Measurements from ENCODE around the gene PRKN.

Gene PRKN

DNA sequence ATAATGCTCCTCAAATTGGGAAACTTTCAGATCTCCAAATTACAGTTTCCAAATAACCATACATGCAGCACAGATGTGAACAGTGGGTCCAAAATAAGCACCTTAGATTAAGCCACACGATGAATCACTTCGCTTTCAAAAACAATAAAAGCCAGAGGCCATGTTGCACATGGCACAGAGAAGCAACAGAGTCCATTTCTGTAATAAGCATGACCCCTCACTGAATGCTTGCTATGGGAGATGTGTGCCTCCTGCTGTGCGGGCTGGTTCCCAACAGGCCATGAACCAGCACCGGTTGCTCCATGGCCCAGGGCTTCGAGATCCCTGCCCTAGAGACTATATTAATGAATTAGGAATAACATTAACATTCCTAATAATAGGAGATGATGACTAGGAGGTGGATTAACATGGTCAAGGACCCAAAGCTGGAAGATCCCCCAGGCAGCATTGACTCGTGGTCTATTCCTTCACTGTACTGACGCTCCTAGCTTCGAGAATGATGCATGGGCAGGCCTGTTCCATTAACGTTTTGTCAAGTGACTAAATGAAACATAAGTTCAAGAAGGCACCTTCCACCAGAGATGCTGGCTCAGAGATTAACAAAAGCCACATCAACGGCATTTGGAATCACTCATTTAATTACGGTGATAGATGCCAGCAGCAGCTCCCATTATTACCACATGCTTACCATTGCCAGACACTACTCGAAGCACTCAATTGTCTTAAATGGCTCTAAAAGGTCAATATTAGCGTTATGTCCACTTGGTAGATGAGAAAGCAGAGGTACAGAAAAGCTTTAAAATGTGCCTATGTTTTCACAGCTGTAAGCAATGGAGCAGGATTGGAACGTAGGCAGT is 983.1 kb downstream of the PRKN start:
- DNase-seq: no peak

DNA sequence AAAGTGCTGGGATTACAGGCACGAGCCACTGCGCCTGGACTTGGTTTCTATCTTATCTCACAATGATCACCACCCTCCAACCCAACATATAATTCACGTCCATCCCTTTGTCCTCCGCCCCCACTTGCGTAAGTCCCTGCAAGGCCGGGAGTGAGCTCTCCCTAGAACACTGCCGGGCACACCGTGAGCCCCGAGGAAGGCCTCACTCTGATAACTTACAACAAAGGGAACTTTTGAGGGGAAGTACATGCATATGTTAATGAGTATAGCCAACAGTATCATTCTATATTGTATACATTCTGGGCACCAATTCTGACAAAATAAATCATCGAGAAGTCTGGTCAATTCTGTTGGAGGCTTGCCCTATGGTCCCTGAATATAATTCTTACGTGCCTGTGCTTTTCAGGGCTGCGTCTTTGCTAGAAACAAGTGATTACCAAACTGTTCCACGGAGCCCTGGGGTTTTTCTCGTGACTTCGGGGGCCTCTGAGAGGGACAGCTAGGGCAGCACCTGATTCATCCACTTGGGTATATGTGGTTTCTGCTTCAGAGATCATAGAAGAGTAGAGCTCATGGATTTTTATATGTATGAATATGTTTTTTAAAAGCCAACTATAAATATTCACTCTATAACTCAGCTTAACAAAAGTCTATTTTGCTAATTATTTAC is 983.9 kb downstream of the PRKN start:
- DNase-seq: no peak

DNA sequence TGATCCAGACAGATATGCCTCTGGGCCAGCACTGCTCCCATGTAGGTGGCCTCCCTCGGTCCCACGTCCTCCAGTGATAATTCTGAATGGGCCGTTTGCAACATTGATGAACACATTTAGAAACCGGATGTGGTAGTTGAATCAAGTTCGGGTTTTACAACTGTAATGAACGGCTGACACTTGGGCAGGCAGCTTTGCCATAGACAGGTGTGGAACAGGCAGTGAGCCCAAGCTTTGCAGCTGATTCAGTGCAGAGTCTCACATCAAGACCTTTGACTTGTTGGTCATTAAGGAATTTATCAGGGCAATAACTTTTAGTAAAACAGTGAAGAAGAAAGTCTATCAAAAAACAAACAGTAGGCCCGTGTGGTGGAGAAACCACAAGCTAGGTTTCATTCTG is 987.1 kb downstream of the PRKN start:
- no peak for DNase-seq

DNA sequence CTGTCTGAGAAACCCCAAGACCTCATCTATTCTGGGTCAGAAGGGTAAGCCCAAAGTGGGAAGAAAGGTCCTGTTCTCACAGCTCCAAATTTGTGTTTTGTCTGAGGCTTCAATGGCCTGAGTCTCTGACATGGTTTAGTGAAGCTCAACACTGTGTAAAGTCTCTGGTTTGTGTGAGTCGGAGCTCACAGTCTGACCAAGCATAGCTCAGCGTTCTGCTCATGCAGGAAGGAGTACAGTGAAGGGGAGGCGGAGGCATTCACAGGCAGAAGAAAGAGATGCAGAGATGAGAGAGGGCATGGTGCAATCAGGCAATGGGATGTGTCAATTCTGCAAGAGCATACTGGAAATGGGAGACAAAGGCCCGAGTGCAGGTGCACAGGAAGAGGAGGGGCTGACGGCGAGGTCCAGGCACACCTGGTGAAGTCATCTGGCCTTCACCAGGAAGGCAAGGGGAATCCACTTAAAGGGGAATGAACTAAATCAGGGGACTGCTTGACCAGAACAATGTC is 990.7 kb downstream of the PRKN start:
- no peak for DNase-seq

DNA sequence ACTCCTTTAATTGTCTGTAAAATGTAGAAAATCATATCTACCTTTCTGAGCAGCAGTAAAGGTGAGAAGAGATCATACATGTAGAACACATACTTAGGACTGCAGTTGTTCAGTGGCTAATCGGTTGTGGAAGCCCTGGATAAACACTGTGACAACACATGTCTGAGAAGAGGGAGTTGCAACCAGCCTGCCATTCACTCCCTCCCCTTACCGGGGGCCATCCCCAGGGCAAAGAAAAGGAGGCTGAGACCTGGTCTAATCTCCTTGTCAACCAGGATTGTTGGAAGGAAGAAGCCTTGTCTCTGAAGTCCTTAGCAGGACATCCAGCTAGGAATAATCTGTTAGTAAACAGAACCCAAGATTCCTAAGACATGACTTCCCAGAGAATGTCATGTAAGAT is 991.2 kb downstream of the PRKN start:
- no peak for DNase-seq

DNA sequence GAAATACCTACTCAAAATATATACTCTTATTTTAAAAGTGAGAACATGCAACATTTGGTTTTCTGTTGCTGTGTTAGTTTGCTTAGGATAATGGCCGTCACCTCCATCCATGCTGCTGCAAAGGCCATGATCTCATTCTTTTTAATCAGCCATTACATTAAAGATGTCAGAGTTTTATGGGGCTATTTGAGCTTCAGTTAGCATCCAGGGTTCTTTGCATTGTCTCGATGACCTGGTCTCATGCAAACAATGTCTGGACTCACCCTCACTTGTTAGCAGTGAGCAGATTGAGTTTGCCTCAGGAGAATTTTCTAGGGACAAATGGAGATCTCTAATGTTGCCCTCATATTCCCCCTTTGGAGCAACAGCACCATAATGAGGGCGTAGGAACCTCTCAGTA is 995.0 kb downstream of the PRKN start:
- DNase-seq: no peak

DNA sequence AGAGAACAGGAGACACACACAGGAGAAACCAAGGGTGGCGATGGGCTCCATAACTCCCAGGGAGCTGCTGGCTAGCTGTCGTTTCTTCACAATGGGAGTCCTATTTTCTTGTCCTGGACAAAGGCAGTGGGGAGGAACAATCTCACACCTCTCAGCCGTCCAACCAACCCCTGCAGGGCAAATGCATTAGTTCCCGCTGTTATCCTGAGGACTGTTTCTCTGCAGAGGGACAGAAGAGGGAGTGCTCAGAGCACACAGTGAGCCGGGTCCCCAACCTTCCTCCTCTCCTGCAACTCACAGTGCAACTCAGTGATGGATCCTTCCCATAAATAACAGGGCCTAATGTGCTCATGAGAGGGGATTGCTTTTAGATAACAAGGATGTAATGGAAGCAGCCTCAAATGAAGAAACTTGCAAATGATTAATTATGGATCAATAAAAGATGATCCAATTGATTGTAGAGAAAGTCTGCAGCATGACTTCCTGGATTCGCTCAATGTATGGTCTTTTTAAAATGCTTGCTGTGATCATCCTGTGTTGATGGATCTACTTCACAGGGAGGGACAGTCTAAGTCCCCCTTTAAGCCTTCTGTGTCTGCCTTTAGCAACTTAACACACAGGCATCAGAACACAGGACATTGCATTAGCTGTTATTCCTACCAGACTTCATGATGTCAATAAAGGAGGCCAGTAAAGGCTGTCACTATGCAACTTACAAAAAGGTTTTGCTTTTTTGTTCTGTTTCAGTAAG is 1000.3 kb downstream of the PRKN start:
- DNase-seq: no peak

DNA sequence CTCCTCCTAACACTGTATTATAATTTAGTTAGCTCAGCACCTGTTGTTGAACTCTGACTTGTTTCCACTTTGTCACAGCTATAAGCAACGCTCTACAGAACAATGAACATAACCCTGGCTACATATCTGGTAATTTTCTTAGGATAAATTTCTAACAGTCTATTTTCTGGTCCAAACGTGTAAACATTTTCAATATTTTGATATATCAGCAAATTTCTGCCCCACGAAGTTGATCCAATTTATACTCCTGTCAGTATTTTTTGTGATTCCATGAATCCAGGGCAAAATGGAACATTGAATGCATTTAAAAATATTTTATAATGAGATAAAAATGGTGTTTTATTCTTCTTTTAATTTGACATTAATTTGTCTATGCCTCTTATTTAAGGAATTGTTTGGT is 1005.2 kb downstream of the PRKN start:
- no peak for DNase-seq

DNA sequence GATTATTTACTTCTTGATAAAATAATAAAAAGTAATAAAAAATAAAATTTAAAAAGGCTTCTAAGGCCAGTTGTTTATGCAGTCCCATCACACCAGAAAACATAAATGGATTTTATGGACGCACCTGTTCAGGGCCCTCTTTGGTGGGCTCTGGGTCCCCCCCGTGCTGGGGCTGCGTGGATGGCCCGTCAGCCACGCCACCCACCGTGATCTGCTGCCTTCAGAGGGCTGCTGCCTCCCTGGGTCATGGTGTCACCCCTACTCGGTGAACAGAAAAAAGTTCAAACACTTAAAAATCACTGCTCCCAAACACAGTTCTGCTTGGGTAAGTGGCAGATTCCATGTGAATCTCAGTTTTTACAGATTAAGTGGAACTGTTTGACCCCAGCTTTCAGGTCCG is 1006.1 kb downstream of the PRKN start:
- DNase-seq: no peak

DNA sequence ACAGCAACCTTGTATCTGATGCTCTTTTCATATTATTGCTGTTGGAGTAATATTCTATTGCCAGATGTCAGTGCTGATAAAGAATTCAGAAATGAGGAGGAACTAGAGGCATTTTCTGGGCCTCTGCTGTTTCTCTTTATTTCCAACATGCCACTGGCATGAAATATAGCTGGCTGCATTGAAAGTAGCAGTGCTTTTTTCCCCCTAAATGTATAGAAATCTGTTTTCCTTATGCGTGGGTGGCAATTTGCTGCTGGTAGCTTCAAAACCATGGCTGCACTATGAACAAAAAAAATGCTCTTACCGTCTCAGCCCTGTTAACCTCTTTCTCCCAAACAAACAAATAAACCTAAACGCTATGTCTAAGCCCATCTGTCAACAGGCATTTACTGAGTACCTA is 1011.4 kb downstream of the PRKN start:
- DNase-seq: no peak

DNA sequence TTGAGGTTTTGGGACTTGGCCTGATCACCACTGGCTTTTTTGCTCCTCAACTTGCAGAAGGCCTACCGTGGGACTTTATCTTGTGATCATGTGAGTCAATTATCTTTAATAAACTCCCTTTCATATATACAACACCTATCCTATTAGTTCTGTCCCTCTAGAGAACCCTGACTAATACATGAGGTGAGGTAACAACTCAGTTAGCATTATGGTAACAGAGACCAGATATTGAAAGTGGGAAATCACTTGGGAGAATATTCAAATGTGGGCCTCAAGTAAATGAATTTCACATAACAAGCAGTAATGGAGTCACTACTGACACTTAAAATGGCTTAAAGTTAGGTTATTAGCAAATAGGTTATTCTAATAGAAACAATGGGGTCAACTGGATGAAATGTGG is 1015.6 kb downstream of the PRKN start:
- DNase-seq: no peak

DNA sequence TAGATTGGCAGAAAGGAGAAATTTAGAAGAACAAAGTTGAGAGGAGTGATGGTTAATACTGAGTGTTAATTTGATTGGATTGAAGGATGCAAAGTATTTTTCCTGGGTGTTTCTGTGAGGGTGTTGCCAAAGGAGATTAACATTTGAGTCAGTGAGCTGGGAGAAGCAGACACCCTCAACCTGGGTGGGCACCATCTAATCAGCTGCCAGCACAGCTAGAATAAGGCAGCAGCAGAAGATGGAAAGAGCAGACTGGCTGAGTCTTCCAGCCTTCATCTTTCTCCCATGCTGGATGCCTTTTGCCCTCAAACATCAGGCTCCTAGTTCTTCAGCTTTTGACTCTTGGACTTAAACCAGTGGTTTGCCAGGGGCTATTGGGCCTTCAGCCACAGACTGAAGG is 1016.1 kb downstream of the PRKN start:
- DNase-seq: no peak

DNA sequence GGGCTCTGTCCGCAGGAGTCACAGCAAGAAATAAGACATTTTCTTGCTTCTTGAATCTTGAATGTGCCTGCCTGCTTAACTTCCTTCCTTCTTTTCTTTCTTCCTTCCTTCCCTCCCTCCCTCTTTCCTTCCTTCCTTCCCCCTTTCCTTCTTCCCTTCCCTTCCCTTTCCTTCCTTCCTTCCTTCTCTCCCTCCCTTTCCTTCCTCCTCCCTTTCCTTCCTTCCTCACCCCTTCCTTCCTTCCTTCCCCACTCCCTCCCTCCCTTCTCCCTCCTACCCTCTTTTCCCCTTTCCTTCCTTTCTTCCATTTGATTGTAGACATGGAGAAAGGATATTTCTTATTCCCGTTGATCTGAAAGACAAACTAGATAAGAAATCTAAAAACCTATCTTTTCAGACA is 1016.9 kb downstream of the PRKN start:
- DNase-seq: no peak

DNA sequence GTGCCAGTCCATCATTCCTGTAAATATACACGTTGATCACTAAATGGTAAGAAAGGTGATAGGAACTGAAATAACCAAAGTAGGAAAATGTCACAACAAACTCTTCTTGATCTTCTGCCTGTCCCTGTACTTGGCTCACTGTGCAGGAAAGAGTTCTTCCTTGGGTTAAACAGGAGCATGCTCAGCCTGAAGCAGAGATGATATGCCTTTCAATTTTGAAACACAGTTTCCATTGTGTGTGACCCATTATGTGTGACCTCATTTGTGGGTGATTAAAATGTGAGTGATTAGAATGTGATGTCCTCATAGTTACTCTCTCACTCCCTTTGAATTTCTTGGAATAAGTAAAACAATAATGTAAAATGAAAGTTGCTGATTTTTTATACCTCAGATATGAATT is 1026.5 kb downstream of the PRKN start:
- no peak for DNase-seq

DNA sequence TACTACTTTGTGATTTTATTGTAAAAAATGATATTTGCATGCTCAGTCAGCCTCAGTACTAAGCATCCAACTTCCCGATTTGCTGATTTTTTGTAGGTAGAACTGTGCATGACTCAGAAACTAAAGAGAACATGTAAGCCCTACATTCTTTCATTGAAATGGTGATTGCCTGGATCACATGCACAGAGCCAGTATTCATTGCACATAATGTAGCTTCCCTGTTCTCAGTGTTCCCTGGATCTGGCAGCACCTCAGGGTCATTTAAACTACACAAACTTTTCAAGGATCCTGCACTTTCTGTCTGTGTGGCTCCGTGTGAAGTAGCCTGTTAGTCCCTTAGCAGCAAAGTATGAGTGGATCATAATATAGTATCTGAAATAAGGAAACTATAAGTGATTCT is 1030.8 kb downstream of the PRKN start:
- no peak for DNase-seq

DNA sequence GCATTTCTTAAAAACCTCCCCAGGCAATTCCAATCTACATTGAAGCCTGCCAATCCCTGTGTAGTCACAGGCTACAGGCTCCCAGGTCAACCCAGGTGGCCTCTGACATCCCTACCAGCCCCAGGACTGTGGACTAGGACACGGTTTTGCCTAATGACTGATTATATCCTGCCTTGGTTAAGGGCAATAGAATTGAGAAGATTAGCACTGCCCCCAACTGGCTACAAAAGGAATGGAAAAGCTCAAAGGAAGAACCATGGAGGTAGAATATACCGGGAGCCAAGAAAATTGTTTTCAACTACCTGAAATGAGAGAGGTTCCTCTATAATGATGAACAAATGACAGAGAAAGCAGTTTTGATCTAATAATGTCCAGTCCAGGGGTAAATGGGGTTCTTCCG is 1032.6 kb downstream of the PRKN start:
- no peak for DNase-seq

DNA sequence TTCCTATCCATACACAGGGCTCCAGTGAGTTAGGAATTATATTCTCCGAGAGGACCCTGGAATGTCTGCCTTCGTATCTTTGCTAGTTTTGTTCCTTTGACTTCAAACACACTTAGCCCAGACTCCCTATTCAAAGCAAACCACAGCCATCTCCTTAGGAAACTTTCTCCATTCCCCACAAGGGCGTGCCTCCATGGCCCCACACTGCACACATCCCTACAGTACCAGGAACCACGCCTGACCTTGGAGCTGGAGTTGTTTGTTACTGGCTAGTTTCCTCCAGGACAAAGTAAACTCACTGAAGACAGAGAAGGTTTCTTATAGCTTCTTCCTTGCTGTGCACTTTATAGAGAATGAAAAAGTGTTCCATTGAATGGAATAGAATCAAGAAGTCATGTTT is 1040.9 kb downstream of the PRKN start:
- DNase-seq: no peak

DNA sequence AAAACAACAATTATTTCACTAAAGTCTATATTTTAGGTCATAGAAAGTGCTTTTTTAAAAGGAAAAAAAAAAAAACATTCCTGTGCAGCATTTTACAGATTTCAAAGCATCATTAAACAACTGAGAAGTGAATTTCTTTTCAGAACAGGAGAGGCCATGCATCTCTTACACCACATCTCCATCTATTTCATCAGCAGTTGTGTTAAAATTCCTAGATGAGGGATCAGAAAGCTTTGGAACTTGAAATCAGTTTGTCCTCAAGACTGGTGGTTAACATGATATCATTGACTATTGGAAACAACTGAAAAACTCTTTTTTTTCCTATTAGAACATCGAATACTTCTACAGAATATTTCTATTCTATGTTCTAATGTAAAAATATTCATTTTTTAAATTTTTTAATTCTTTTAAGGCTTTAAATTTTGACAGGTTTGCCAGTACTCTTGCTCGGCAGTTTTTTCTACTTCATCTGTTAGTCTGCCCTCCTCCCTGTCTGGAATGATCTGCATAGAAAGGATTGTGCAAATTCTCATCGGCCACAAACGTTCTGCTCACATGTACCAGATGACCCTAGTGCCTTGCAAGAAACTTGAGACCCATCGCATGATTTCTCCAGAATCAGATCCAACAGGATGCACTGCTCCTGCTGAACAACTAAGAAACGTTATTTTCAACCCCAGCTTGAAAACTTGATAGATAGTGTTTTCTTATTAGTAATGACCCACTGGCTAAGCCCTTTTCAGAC is 1042.7 kb downstream of the PRKN start:
- no peak for DNase-seq

DNA sequence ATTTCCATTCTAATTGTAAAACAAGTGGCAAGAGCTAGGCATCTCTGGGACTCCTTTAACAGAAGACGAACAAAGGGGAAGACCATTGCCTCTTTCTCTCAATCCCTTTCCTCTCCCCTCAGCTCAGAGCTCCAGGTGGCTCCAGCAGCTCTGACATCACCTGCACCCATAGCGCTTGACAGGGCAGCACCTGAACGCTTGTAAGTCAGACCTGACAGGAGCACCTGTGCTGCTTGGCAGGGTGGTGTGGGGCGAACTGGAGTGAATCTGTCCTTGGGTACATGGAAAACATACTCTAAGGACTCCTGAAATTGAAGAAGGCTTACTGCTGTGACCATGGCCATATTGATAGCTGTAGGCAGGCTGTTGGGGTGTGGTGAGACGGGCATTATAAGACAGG is 1044.2 kb downstream of the PRKN start:
- no peak for DNase-seq

DNA sequence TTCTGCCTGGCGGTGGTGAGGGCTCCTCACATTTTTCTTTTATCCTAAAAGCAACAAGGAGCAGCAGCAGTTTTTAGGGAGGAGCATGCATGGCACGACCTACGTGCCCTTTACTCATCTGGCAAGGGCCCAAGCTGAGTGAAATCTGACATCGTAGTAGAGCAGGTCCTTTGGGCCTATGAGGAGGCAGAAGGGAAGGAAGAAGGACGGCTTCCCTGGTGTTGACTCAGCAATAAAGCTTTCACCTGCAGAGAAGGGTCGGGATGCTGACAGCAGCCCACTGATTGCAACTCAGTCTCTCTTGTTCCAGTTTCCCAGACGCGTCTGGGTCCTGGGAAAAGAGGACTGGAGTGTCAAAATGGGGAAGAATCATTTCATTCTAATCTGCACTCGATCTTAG is 1044.6 kb downstream of the PRKN start:
- no peak for DNase-seq

DNA sequence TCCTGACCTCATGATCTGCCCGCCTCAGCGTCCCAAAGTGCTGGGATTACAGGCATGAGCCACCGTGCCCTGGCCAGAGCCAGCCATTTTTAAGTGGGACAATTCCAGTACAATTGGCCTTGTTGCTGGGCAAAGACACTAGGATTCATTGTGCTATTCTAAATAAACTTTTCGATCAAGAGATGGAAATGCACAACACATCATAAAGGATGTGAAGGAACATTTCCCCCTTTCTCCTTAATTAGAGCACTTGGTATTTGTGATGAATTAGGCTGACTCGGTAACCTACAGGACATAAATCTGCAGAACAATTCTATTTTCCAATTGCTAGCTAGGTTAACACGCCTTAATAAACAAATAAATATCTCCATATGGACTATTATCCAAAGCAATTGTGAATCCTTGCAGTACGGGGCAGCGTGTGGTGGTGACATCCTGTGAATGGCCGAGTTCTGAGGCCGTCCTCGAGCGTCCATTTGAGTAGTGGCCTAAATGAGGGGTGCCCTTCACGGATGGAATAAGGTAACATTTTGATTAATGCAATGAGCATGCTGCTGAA is 1047.5 kb downstream of the PRKN start:
- no peak for DNase-seq

DNA sequence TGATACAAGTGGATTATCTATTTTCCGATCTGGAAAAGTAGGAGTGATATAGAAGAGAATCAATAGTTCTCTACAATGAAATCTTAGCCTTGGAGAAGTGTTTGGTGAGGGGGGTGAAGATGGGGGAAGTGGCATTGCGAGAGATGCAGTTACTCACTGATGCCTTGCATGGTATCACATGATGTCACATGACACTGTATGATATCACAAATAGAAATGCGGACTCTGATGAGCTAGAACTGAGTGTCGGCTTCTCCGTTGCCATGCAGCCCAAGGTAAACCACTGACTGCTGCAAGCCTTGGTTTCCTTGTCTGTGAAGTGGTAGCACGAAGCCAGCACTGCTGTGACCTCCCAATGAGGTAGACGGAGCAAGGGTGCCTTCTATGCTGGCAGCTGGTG is 1050.4 kb downstream of the PRKN start:
- DNase-seq: no peak

DNA sequence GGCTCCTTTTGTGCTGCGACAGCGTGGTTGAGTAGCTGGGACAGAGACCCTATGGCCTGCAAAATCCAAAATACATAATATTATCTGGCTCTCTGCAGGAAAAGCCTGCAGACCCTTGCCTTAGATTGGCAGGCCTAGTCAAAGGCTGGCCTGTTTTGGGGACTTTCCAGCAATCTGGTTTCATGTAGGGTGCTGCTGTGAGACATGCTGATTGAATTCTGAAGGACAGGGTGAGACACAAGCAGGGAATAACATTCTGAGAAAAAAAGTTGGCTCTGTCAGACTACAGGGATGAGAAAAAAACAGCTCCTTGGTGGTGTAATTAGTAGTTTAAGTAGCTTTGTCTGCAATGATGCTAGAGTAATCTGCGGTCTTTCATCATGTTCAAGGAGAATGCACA is 1051.0 kb downstream of the PRKN start:
- no peak for DNase-seq
